ENCODE data around the gene RAB26. TPM values are rescaled to one million over a fixed set of nuclear protein-coding genes. Genes with fewer than 3 reads are reported as not detected.
"Not testable (repeated sequence)": the region's sequence is repeated elsewhere in the genome, so short reads cannot be mapped to it uniquely, and the experiment has no call there.

RAB26 gene
- total RNA-seq, 1 donor from 2014 or later: 2.2 TPM

DNA sequence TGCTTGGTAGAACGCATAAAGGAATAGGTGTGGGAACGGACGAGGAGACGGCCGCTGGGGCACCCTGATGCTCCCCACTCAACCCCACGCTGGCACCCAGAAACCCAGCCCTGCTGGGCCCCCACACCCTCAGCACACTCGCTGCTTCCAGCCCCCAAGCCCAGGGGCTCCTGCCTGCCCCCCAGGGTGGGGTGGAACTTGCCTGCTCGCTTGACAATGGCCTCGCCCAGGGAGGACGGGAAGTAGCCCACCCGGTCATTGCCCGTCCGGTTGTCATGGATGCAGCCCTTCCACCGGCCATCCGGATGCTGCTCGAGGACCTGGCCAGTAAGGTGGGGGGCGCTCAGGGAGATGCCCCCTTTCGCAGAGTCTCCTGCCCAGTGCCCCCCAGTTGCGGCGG is 38.1 kb downstream of the RAB26 start:
- intact Hi-C loops (cut with DNase I): no loop called here
- no peak for DNase-seq (ENCODE audit: low spot score)

DNA sequence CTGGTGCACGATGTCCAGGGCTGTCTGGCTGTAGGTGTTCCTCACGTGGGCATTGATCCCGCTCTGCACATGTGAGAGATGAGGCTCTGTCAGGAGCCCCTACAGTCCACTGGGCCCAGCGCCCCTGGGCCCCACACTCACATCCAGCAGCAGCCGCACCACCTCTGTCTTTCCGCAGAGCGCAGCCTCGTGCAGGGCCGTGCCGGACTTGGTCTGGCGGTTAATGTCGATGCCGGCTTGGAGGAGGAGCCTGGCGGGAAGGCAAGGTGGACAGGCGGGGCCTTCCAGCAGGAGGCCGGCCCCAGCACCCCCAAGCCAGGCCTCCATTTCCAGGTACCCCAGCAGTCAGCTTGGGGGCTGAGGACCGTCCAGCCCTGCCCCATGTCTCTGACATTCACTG is 38.8 kb downstream of the RAB26 start:
- DNase-seq (ENCODE audit: low spot score): no peak
- intact Hi-C loops (cut with DNase I): no loop called here

DNA sequence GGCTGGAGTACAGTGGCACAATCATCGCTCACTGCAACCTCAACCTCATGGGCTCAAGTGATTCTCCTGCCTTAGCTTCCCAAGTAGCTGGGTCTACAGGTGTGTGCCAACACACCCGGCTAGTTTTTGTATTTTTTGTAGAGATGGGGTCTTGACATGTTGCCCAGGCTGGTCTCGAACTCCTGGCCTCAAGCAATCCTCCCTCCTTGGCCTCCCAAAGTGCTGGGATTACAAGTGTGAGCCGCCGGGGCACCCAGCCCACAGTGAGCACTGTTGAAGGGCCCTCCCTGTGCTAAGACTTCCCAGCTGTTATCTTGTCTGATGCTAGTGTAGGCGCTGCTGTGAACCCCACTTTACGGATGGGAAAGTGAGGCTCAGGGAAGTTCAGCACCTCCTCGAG is 40.0 kb downstream of the RAB26 start:
- DNase-seq (ENCODE audit: low spot score): no peak
- intact Hi-C loops (cut with DNase I): no loop called here

DNA sequence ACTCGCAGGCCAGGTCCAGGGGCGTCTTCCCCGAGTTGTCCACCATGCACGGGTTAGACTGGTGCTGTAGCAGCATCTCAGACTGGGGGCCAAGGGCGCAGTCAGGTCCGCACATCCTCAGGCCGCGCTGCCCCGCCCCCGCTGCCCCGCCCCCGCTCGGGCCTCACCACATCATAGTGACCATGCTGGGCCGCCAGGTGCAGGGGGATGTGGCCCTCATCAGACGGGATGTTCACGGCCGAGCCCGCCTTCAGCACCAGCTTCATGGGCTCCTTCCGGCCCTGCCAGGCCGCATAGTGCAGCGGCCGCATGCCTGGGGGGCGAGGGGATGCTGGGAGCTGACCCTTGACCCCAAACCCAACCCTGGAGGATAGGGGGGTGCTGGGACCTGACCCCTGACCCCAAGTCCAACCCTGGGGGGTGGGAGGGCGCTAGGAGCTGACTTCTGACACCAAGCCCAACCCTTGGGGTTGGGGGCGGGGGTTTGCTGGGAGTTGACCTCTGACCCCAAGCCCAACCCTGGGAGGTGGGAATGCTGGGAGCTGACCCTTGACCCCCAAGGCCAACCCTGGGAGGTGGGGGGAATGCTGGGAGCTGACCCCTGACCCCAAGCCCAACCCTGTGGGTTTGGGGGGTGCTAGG is 40.9 kb downstream of the RAB26 start:
- DNase-seq (ENCODE audit: low spot score): no peak
- intact Hi-C loops (cut with DNase I): no loop called here

DNA sequence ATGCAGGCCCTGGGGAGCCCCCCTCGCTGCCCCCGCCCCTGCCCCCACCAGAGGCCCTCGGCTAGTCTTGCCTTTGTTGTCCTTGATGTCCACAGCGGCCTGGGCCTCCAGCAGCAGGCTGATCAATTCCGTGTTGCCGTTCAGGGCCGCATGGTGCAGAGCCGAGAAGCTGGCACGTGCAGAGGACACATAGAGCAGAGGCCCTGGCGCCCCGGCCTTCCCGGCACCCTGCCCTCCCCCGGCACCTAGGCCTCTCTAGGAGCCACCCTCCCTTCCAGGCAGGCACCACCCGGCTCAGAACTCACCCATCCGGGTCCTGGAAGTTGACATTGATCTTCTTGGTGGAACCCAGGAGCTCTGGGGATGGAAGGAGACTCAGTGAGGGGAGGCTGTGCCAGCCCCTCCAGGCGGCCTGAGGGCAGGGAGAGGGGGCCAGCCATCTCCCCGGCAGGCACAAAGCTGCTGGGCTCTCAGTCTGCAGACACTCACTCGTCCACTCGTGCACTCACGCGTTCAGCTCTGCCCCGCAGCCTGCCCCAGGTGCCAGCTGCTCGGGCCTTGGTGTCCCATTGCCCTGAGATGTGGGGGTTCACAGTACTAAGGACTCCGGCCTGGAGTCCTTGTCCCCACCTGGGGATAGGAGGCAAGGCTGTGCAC is 41.7 kb downstream of the RAB26 start:
- intact Hi-C loops (cut with DNase I): no loop called here
- DNase-seq (ENCODE audit: low spot score): no peak

DNA sequence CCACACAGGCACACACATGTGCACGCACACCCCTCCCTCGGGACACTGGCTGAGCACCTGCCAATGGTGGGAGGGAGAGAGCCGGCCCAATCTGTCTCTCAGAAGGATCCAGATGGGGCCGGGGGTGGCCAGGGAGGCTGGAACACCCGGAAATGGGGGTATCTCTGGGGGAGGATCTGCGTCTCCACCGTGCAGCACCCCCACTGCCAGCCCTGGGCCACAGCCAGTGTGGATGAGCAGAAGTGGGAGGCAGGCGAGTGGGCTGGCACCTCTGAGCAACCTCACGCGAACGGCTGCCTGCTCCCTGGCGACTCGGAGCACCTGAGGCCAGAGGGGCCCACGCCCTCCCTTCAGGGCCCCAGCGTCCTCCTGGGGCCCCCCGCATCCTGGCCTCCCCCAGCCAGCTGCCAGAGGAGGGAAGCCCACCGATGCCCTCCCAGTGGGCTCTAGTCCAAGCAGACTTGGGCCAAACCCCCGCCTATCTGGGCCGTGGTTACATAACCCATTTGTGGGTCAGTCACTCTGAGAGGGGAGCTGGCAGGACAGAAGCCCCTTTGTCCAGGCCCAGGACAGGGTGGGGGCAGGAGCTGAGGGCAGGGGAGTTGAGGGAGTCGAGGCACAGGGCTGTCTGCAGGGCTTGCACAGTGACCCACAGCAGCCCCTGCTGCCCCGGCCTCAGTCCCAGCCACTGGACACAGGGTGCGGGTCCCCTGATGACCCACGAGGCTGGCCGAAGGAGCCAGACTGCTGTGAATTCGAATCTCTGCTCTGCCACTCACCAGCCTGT is 42.4 kb downstream of the RAB26 start:
- intact Hi-C loops (cut with DNase I): no loop called here
- DNase-seq (ENCODE audit: low spot score): no peak

DNA sequence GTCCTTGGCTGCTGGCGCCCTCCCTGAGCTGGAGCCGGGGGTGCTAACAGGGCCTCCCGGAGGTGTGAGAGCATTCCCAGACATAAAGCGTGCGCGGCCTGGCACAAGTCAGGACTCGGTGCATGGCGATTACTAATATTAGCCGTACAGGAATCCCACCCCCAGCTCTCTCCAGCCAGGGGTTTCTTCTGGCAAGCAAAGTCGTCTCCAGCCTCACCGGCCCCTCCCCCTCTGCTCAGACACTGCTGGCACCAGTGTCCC is 43.0 kb downstream of the RAB26 start:
- intact Hi-C loops (cut with DNase I): no loop called here
- no peak for DNase-seq (ENCODE audit: low spot score)

DNA sequence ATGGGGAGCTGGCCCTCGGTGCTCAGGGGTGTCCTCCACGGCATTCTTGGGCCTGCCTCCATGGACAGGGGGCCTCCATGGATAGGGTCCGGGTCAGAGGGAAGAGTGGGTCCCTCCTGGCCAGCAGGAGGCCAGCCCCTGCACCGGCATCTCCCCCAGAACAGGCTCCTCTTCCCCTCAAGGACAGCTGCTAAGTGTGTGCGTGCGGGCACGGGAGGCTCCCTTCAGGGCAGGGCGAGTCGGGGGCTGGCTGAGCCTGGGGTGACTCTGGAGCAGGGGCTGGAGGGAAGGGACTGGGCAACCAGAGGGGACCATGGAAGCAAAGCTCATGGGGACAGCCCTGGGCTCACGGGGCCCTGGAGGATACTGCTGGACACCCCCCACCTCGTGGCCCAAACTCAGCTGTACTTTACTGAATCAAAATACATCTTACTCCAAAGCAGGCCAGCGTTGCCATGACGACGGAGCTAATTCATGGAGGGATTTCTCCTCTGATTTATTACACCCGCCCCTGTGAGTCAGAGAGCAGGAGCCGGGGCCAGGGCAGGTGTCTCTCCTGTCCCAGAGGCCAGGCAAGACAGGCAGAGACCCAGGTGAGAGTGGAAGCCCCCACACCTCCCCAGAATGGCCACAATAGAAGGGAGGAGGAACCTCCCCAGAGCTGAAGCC is 45.9 kb downstream of the RAB26 start:
- no peak for DNase-seq (ENCODE audit: low spot score)
- intact Hi-C loops (cut with DNase I): no loop called here

DNA sequence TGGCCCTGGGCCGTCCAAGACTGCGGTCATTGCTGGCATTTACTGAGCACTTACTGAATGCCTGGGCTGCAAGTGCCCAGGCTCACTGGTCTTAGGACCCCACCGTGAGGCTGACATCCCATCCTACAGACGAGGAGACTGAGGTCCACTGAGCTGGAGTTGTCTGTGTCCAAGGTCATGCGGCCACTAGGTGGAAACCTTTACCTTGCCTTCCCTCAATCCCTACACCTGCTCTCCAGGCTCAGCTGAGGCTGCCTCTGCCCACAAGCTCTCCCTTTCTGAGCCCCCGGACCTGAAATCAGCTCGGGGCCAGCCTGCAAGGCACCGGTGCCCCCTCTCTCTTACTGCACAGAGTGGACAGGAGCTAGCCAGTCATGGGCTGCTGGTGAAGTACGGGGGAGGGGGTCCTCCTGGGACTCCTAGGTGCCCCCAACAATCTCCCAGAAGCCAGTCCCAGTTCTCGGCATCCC is 46.5 kb downstream of the RAB26 start:
- intact Hi-C loops (cut with DNase I): no loop called here
- no peak for DNase-seq (ENCODE audit: low spot score)

DNA sequence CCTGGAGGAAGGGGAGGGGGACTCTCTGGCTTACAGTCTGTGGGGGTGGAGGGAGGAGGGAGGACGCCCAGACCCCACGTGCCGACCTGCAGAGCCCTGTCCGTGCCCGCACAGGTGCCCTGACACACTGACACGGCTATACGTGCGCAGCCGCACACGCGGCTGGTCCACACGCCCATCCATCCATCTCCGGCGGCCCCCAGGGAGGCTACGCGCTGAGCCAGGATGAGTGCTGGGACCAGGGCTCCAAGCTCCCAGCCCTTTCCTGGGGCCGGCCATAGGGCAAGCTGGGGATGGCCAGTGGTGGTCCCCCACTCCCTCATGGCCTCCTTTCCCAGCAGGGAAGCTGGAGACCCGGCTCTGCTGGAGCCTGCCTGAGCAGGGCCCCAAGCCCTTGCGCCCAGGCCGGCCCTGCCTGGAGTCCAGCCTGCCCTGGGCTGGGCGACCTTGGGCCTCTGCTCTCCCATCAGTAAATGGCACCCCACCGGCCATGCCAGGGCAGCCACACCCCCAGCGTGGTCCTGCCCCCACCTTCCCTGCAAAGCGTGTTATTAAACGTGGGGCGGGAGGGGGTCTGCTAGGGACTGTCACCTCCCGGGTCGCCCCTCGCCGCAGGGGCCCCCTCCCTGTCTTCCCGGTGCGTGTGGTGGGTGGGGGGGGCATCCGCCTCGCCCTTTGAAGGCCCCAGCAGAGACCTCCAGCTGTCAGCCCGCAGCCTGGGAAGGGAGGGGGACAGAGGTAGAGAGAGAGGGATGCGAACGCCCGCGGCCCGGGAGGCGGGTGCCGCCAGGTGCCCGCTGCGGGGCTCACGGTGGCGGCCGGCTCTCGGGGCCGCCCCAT is 47.1 kb downstream of the RAB26 start:
- DNase-seq (ENCODE audit: low spot score): no peak
- intact Hi-C loops (cut with DNase I): no loop called here

DNA sequence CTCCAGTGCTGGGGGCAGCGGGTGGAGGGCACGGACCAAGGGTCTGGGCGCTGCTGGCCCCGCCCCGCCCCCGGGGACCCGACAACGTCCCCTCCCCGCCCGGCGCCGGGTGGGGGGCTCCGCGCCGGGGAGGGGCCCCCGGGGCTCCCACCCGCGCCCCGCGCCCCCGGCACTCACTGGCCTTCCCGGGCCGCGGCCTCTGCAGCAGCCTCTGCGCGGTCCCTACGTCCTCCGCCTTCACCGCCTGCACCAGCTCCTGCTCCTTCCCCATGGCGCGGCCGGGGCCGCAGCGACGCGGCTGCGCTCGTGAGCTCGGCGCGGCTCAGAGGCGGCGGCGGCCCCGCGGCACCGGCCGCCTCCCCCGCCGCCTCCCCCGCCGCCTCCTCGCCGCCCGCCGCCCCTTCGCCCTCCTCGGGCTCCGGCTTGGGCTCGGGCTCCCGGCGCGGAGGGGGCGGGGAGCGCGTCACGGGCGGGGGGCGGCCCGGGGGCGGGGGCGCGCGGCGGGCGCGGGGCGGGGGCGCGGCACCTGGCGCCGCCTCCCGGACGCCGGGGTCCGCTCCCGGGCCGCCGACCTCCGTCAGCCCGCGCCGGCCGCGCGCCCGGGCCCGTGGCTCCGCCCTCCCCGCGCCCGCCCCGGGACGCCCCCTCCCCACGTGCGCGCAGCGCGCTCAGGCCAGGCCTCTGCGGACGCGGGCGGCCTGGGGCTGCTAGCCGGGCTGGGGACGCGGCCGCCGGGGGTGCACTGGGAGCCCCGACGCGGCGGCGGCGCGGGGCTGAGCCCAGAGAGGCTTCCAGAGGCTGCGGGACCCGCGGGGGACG is 47.9 kb downstream of the RAB26 start, which contains the start of gene CASKIN1:
TSS of gene CASKIN1 (minus strand) at position 444 of the 819 bp plus-strand sequence. CDS start at position 271, 173 bp downstream.
- DNase-seq (ENCODE audit: low spot score): no peak
- intact Hi-C loops (cut with DNase I): no loop called here

DNA sequence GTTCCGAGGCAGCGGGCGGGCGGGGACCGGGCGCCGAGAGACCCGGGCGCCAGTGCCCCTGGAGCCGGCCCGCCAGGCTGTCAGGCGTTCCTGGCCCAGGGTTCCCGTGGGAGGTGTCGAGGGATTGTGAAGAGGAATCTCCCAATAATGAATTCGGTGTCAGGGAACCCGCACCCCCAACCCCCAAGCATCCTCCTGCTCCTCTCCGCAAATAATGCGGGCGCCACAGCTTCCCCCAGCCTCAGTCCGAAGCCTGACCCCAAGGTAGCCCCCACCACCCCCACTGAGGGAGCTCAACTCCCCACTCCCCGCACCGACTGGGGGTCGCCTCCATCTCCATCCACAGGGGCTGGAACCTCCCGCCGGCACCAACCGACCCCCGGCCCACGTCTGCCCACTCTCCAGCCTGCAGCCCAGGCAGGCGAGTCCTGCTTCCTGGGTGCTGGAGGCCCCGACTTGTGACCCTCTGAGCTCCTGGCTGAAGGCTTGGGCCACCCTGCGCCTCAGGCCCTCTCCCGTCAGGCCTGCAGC is 48.6 kb downstream of the RAB26 start:
- intact Hi-C loops (cut with DNase I): no loop called here
- no peak for DNase-seq (ENCODE audit: low spot score)

DNA sequence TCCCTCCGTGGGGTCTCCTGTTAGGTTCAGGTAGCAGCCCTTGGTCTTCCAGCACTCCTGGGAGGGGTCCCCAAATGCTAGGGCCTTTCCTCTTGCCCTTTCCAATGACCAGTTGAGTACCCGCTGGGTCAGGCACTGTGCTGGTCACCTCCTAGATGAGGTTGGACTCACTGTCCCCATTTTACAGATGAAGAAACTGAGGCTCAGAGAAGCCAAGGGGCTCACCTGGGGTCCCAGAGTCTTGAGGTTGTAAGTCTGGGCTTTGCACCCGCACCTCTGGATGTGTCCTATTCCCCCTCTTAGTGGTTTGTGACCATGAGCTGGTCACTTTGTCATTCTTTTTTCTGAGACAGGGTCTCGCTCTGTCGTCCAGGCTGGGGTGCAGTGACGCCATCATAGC is 49.3 kb downstream of the RAB26 start:
- intact Hi-C loops (cut with DNase I): no loop called here

DNA sequence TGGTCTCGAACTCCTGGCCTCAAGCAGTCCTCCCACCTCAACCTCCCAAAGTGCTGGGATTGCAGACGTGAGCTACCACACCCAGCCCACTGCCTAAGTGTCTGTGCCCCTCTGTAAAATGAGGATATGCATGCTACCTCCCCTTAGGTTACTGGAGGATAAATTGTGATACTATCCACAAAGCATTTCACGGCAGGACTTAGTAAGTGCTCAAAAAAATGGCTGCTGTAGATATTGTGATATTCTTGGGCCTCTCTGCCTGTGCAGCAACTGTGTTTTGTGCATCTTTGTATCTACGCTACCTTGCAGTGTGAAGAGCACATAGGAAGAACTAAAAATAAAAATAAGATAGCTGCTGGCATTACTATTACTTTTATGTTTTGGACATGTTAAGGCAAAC is 49.9 kb downstream of the RAB26 start:
- intact Hi-C loops (cut with DNase I): no loop called here
- DNase-seq (ENCODE audit: low spot score): no peak

More for the DNA sequence above, 49.3 kb downstream of the RAB26 start:
- no peak for DNase-seq (ENCODE audit: low spot score)

DNA sequence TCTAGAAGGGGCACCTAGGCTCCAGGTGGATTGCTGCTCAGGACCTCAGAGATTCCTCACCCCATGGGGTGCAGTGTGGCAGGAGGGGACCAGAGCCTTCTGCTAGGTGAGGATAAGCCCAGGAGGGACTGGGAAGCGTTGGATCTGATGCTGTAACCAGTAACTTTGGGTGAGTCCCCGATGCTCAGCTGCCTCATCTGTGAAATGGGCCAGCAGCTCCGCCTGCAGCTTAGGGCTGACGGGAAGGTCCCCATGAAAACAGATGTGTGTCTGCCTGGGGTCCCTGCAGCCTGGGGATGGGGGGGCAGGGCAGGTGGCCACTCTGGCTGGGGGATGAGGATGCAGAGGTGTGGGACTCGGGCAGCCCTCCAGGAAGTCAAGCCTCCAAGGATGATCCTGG is 50.7 kb downstream of the RAB26 start:
- intact Hi-C loops (cut with DNase I): no loop called here
- DNase-seq (ENCODE audit: low spot score): no peak

DNA sequence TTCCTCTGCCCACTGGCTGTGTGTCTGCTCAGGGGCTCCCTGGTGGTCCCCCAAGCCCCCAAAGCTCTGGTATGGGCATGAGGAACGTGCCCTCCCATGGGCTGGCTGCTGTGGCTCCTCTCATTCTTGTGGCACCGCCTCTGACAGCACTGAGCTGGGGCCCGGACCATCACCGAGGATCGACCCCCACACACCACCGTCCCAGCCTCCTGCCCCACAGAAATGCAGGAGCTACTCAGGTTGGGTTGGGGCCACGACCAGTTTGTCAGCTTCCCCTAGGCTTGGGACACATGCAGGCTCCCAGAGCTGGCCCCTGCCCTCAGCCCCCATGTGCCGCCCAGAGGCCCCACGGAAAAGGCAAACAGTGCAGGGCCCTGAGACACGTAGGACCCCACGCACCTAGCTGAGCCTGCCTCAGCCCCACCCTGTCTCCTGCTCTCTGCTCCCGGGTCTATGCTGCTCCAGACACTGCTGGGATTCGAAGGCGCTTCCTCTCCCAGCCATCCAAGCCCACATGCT is 51.3 kb downstream of the RAB26 start:
- no peak for DNase-seq (ENCODE audit: low spot score)
- intact Hi-C loops (cut with DNase I): no loop called here

DNA sequence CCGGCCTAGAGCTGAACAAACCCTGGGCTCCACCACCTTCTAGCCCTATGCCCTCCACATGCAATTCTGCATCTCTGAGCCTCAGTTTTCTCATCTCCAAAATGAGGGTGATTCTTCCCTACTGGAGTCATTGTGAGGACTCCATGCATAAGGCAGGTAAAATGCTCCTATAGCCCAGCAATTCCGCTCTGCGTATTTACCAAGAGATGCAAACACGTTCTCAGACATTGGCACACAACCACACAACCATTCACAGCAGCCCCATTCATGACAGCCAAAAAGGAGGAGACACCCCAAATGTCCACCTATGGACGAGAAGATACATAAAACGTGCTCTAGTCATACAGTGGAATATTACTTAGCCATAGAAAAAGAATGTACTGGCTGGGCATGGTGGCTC is 51.9 kb downstream of the RAB26 start:
- DNase-seq (ENCODE audit: low spot score): no peak
- intact Hi-C loops (cut with DNase I): no loop called here

DNA sequence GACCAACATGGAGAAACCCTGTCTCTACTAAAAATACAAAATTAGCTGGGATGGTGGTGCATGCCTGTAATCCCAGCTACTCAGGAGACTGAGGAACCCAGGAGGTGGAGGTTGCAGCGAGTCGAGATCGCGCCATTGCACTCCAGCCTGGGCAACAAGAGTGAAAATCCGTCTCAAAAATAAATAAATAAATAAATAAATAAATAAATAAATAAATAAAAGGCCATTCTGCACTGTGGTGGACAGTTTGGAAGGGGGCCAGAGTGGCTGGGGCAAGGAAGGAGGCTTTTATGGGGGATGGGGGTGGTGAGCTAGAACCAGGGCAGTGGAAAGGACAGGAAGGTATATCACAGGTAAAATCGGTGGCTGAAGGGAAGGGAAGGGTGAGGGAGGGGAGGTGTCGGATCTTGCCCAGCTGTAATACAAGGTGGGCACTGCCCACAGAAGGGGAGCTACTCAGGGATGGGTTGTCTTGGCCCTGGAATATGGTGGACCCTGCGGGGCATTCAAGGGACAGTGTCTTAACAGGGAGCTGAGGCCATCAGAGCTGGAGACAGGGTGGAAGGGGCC is 54.8 kb downstream of the RAB26 start:
- intact Hi-C loops (cut with DNase I); DNase-seq (ENCODE audit: low spot score): not testable (repeated sequence)
